ENCODE measurements around the gene KRT23.

GRCh38 chr17:40926341-40926740 is 11.1 kb downstream of the KRT23 start:
- TF ChIP-seq POLR2A (IDR thresholded peaks at IDR 0.05; ENCODE audit: low read depth, low read length) (no peak), TAF1 (IDR thresholded peaks at IDR 0.05; ENCODE audit: low read depth, low read length) (no peak)
